H1 (cell line): ENCODE measurements around the gene CAB39L.

Experiments used
- BRCA1 ChIP-seq: IDR thresholded peaks from 2 replicates; pipeline ENCODE4 v1.6.1; 2012; ENCODE audit warnings: low read depth, low read length, improper control_type of control experiment
- CEBPB ChIP-seq: IDR thresholded peaks from 2 replicates; pipeline ENCODE4 v1.6.1; 2012; ENCODE audit warnings: low read depth, low read length
- CREB1 ChIP-seq: IDR thresholded peaks from 2 replicates; pipeline ENCODE4 v1.6.1; 2012; ENCODE audit warnings: inconsistent platforms
- EZH2 ChIP-seq: fragments of 200-600 bp; sonication (generic); IDR thresholded peaks from 2 replicates; pipeline ENCODE4 v1.7.1; 2012; ENCODE audit warnings: low read depth, mild to moderate bottlenecking, moderate library complexity, low read length, inconsistent platforms; ENCODE audit not compliant: severe bottlenecking
- HDAC6 ChIP-seq: IDR thresholded peaks from one replicate; pipeline ENCODE4 v1.7.1; 2012; ENCODE audit warnings: low read depth, mild to moderate bottlenecking, inconsistent platforms, low read length, moderate library complexity
- PHF8 ChIP-seq: fragments of 200-600 bp; sonication (generic); conservative IDR thresholded peaks from 2 replicates; pipeline ENCODE4 v1.7.1; 2012; ENCODE audit warnings: low read depth, mild to moderate bottlenecking, inconsistent platforms, low read length, moderate library complexity
- POLR2A ChIP-seq, 2 experiments: IDR thresholded peaks; 1 replicate in 1 of 2; 2 replicates in 1 of 2; pipeline ENCODE4 v1.6.1; 2011; ENCODE audit warnings: low read depth in 2 of 2, low read length in 2 of 2, mild to moderate bottlenecking in 2 of 2; ENCODE audit errors: control extremely low read depth in 1 of 2
- POLR2AphosphoS5 ChIP-seq: IDR thresholded peaks from 2 replicates; pipeline ENCODE4 v1.6.1; 2011; ENCODE audit warnings: low read depth, low read length
- RNF2 ChIP-seq: fragments of 200-900, 300-1000 bp; sonication (generic); IDR thresholded peaks from 2 replicates; pipeline ENCODE4 v1.7.1; 2016; ENCODE audit warnings: borderline replicate concordance, low read depth, mild to moderate bottlenecking, antibody characterized with exemption, low read length; ENCODE audit not compliant: poor library complexity, severe bottlenecking; ENCODE audit errors: missing control alignments
- ZNF274 ChIP-seq: IDR thresholded peaks from 2 replicates; pipeline ENCODE4 v1.7.0; 2012; ENCODE audit warnings: low read length, borderline replicate concordance; ENCODE audit errors: extremely low read depth
- TF ChIP-seq, protein P1 (sequence below), 3 experiments: IDR thresholded peaks; 1 replicate in 2 of 3; 2 replicates in 1 of 3; pipeline versions ENCODE4 v1.5.1 to v1.6.1; 2011; ENCODE audit warnings: low read length in 3 of 3, mild to moderate bottlenecking in 3 of 3, inconsistent platforms in 2 of 3, low read depth in 1 of 3, moderate library complexity in 1 of 3; ENCODE audit not compliant: insufficient read depth in 1 of 3; ENCODE audit errors: control extremely low read depth in 1 of 3
- TF ChIP-seq, protein P2 (sequence below): IDR thresholded peaks from 2 replicates; pipeline ENCODE4 v1.6.1; 2011; ENCODE audit warnings: low read length, improper control_type of control experiment

GRCh38 chr13:49340161-49340560 lies 103.7 kb downstream of the CAB39L start:
- TF ChIP-seq BRCA1: no peak
- no peak for TF ChIP-seq CREB1
- TF ChIP-seq HDAC6: no peak
- TF ChIP-seq EZH2: no peak
- TF ChIP-seq, protein P1, sequence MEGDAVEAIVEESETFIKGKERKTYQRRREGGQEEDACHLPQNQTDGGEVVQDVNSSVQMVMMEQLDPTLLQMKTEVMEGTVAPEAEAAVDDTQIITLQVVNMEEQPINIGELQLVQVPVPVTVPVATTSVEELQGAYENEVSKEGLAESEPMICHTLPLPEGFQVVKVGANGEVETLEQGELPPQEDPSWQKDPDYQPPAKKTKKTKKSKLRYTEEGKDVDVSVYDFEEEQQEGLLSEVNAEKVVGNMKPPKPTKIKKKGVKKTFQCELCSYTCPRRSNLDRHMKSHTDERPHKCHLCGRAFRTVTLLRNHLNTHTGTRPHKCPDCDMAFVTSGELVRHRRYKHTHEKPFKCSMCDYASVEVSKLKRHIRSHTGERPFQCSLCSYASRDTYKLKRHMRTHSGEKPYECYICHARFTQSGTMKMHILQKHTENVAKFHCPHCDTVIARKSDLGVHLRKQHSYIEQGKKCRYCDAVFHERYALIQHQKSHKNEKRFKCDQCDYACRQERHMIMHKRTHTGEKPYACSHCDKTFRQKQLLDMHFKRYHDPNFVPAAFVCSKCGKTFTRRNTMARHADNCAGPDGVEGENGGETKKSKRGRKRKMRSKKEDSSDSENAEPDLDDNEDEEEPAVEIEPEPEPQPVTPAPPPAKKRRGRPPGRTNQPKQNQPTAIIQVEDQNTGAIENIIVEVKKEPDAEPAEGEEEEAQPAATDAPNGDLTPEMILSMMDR (IDR thresholded peaks at IDR 0.05; ENCODE audit: control extremely low read depth in 1 of 3, insufficient read depth in 1 of 3, low read depth in 1 of 3, low read length in 3 of 3): no peak
- TF ChIP-seq CEBPB: no peak
- no peak for TF ChIP-seq ZNF274
- no peak for TF ChIP-seq POLR2A (IDR thresholded peaks at IDR 0.05; ENCODE audit: control extremely low read depth in 1 of 2, low read depth in 2 of 2, low read length in 2 of 2)
- TF ChIP-seq, protein P2, sequence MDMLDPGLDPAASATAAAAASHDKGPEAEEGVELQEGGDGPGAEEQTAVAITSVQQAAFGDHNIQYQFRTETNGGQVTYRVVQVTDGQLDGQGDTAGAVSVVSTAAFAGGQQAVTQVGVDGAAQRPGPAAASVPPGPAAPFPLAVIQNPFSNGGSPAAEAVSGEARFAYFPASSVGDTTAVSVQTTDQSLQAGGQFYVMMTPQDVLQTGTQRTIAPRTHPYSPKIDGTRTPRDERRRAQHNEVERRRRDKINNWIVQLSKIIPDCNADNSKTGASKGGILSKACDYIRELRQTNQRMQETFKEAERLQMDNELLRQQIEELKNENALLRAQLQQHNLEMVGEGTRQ: no peak
- no peak for TF ChIP-seq RNF2
- TF ChIP-seq POLR2AphosphoS5: no peak
- TF ChIP-seq PHF8: no peak
